ENCODE measurements around the gene LYST. TPM values are rescaled to one million over a fixed set of nuclear protein-coding genes. Genes with fewer than 3 reads are reported as not detected.

Gene LYST
- total and polyA plus RNA-seq, 10 of the 15 experiments (the other 5 are each of a cell fraction or from before 2014, with no cell fraction given), result 3.3 to 28.1 (median 5.6) TPM

DNA sequence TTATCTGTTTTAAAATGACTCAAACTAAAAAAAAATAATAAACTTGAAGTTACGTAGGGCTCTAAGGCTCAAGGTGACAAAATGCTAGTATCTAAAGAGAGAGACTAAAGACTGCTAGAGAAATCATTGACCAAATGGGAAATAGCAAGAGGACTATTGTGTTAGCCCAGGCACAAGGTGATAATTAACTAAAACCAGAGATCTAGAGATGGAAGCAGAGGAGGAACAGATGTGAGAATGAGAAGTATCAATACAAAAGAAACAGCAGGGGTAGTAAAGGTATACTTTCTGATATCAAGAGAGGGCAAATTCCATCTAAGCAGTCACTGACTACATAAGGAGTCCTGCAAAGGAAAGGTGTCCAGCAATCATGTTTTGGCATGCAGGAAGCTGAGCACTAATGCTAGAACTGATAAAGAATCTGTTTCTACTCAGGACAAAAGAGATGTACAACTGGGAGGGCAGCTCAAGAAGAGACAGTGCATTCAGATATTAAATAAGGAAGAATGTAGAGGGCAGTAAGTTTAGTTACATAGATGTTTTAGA, 116.9 kb downstream of the LYST start (continued):
- TF ChIP-seq, protein P1, sequence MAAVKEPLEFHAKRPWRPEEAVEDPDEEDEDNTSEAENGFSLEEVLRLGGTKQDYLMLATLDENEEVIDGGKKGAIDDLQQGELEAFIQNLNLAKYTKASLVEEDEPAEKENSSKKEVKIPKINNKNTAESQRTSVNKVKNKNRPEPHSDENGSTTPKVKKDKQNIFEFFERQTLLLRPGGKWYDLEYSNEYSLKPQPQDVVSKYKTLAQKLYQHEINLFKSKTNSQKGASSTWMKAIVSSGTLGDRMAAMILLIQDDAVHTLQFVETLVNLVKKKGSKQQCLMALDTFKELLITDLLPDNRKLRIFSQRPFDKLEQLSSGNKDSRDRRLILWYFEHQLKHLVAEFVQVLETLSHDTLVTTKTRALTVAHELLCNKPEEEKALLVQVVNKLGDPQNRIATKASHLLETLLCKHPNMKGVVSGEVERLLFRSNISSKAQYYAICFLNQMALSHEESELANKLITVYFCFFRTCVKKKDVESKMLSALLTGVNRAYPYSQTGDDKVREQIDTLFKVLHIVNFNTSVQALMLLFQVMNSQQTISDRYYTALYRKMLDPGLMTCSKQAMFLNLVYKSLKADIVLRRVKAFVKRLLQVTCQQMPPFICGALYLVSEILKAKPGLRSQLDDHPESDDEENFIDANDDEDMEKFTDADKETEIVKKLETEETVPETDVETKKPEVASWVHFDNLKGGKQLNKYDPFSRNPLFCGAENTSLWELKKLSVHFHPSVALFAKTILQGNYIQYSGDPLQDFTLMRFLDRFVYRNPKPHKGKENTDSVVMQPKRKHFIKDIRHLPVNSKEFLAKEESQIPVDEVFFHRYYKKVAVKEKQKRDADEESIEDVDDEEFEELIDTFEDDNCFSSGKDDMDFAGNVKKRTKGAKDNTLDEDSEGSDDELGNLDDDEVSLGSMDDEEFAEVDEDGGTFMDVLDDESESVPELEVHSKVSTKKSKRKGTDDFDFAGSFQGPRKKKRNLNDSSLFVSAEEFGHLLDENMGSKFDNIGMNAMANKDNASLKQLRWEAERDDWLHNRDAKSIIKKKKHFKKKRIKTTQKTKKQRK (IDR thresholded peaks at IDR 0.05; ENCODE audit: low read depth, low read length), result no peak
- no peak for TF ChIP-seq TAF1 (IDR thresholded peaks at IDR 0.05; ENCODE audit: borderline replicate concordance, low read depth, low read length)
- no peak for TF ChIP-seq HDAC2 (IDR thresholded peaks at IDR 0.05)
- TF ChIP-seq, protein P2, sequence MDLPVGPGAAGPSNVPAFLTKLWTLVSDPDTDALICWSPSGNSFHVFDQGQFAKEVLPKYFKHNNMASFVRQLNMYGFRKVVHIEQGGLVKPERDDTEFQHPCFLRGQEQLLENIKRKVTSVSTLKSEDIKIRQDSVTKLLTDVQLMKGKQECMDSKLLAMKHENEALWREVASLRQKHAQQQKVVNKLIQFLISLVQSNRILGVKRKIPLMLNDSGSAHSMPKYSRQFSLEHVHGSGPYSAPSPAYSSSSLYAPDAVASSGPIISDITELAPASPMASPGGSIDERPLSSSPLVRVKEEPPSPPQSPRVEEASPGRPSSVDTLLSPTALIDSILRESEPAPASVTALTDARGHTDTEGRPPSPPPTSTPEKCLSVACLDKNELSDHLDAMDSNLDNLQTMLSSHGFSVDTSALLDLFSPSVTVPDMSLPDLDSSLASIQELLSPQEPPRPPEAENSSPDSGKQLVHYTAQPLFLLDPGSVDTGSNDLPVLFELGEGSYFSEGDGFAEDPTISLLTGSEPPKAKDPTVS (IDR thresholded peaks at IDR 0.05; ENCODE audit: low read depth, low read length), result no peak
- TF ChIP-seq TARDBP (IDR thresholded peaks at IDR 0.05; ENCODE audit: borderline replicate concordance), result no peak
- no peak for TF ChIP-seq IKZF1 (conservative IDR thresholded peaks at IDR 0.05)
- no peak for TF ChIP-seq POLR2AphosphoS2 (IDR thresholded peaks at IDR 0.05; ENCODE audit: low read depth, low read length)
- no peak for TF ChIP-seq ZSCAN29 (IDR thresholded peaks at IDR 0.05)
- TF ChIP-seq CBX5 (IDR thresholded peaks at IDR 0.05; ENCODE audit: low read depth), result no peak
